Measurements from ENCODE around the gene TRIM2. TPM values are rescaled to one million over a fixed set of nuclear protein-coding genes. Genes with fewer than 3 reads are reported as not detected.
"Not testable (repeated sequence)": the region's sequence is repeated elsewhere in the genome, so short reads cannot be mapped to it uniquely, and the experiment has no call there.

Gene TRIM2
- 1,036 TPM for total RNA-seq

DNA sequence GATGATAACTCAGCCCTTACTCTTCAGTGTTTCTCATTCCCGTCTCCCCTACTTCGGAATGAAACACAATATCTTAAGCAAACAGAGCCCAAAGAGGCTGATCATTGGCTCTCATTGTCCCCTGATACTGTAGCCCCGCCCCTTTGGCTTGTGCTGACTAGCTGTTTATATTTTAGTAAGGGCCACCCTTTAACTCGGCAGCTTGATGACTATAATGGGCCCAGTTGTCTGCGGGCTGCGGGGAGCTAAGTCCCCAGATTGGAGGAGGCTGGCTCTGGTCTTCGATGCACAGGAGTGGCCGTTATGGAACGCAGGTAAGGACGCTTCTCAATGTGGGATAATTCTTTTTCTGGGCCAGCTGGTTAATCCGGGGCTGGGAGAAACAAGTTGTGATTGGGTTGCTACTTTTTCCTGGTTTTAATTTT, at the start of gene TRIM2:
TSS of gene TRIM2 (plus strand) at position 197 of the 425 bp plus-strand sequence. CDS start at position 285, 88 bp downstream.
- FAIRE-seq: peak; percentile 72
- peak in 1 of 2 donors; percentile 35 for DNase-seq (ENCODE audit: low spot score in 2 of 2)

DNA sequence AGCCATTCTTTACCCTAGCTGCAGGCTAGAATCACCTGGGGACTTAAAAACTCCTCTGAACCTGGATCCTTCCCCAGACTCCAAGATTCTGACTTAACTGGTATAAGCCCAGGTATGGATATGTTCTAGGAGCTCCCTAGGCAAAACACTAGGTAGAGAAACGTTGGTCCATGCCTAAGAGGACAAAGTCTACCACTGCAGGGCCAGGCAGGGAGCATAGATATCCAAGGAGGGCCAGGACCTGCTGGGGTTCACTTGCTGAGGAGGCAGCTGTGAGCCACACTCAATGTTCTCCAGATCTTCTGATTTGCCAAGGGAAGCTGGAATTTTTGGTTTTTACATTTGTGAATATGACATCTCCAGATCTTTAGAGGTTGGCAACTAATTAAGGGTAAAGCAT, 48.6 kb upstream of the TRIM2 start:
- FAIRE-seq: no peak

DNA sequence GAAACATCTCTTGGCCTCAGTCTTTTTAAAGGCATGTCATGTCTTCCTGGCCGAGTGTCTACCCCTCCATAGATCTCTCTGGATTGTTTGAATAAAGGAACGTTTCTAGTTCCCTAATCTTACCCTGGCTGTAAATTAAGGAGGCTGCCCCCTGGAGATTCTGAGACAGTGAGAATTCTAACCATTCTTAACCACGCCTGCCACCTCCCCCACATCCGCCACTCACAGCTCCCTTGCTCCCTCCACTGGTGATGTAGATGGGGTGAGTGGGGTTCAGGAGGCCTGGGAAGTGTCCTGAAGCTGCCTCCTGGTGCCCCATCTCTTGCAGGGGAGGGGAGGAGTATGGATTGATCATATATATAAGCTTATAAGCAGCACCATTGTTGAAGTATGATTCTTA, 48.0 kb upstream of the TRIM2 start:
- no peak for DNase-seq (ENCODE audit: low spot score in 2 of 2)
- FAIRE-seq: no peak

More for the DNA sequence above, 48.6 kb upstream of the TRIM2 start:
- no peak for DNase-seq (ENCODE audit: low spot score in 2 of 2)

DNA sequence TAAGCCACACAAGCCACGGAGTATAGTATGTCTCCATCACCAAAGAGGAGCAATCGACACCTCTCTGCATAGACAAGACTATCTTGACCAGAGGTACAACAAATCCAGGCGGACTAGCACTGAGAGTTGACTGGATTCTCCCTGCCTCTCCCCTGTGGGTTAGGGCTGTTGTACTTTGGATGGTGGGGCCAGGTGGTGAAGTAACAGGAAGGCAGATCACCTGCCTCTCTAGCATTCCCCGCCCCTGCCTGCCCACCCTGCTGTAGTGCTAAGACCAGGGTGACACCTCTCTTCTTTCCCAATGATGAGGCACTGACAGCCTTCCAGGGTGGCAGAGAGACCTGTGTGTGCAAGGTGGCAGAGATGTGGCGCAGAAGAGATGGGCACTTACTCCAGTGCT, 47.5 kb upstream of the TRIM2 start:
- FAIRE-seq (no peak), DNase-seq (ENCODE audit: low spot score in 2 of 2) (no peak)

DNA sequence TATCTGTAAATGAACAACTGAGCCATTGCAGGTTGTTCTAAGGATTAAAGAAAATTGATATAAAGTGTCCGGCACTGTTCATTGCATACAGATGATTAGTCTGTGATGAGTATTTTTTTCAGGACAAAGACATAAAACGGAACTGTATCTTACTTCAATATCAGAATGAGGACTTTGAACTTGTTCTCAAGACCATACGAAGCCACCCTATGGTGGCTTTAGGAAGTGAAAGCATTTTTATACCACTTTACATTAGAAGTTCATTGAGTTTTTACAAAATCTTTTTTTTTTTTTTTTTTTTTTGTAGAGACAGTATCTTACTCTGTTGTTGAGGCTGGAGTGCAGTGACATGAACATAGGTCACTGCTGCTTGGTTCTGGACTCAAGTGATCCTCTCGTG, 45.2 kb upstream of the TRIM2 start:
- DNase-seq (ENCODE audit: low spot score in 2 of 2) (no peak), FAIRE-seq (no peak)

DNA sequence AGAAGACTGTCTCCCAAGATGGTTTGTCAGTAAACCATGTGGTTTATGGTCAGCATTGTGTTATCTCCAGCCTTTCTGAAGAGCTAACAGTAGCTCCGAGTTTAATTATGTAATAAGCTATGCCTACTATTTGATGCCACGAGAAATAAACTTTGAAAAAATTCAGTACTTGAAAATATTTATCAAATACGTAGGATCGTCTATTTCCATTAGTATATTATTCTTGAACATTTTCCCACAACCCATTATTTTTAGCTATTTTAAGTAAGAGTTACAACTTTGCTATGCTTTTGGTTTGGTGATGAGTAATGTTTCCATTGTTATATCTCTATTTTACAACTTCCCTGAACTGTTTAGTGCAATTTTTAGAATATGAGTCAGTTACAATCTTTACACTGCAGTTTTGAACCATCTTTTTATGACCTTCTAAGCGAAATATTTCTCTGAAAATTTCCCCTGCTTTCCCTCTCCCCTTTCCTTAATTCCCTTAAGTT, 44.5 kb upstream of the TRIM2 start:
- DNase-seq (ENCODE audit: low spot score in 2 of 2) (no peak), FAIRE-seq (no peak)

DNA sequence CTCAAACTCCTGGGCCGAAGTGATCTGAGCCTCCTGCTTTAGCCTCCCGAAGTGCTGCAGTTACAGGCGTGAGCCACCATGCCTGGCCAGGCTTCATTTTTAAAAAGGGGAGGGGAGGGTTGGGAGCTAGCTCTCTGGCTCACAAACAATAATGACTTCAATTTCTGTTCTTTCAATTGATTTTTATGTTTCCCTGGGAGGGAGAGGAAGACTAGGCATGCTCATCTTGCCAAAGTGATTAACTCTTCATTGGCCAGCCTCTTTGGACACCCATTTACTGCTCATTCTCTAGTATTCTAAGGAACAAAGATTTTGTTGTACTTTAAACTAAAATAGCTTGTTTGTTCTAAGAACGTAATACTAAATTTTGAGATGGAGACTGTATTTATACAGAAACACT, 43.4 kb upstream of the TRIM2 start:
- DNase-seq (ENCODE audit: low spot score in 2 of 2) (no peak), FAIRE-seq (no peak)

DNA sequence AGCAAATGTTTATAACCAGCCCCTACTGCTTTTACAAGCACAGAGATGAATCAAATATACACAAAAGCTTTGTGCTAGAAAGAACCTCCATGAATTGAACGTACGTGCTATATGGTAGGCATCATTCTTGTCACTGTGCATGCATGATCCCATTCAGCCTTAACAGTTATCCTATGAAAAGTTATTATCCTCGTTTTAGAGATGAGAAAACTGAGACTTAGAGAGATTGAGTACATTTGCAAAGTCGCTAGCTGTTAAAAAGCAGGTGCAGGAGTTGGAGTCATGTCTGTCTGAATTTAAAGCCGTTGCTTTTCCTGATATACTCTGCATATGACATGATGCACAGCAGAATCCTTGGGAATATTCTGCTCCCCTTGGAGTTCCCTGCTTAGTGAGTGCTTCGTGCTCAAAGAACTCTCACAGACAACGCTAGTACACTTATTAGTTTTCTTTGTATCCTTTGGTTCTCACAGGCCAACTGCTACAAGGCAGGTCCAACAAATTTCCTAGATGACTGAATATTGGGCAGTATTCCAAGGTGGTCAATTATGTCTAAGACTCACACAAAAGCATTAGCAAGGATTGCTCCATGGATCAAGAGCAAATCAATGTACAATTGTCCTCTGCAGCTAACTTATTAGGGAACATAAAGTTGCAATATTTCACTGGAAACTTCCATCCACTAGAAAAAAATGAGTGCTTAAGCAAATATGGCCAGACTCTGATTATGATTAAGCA, 42.8 kb upstream of the TRIM2 start:
- FAIRE-seq: no peak
- DNase-seq (ENCODE audit: low spot score in 2 of 2): no peak

DNA sequence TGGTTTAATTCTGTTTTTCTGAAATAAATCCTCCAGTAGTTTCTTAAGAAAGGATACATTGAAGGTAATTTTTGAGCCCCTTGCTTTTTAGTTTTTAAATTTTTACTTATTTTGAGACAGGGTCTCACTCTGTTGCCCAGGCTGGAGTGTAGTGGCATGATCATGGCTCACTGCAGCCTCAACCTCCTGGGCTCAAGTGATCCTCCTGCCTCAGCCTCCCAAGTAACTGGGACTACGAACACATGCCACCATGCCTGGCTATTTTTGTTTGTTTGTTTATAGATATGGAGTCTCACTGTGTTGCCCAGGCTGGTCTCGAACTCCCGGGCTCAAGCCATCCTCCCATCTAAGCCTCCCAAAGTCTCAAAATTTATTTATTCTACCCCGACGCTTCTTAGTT, 39.0 kb upstream of the TRIM2 start:
- not testable (repeated sequence) for DNase-seq (ENCODE audit: low spot score in 2 of 2); FAIRE-seq

DNA sequence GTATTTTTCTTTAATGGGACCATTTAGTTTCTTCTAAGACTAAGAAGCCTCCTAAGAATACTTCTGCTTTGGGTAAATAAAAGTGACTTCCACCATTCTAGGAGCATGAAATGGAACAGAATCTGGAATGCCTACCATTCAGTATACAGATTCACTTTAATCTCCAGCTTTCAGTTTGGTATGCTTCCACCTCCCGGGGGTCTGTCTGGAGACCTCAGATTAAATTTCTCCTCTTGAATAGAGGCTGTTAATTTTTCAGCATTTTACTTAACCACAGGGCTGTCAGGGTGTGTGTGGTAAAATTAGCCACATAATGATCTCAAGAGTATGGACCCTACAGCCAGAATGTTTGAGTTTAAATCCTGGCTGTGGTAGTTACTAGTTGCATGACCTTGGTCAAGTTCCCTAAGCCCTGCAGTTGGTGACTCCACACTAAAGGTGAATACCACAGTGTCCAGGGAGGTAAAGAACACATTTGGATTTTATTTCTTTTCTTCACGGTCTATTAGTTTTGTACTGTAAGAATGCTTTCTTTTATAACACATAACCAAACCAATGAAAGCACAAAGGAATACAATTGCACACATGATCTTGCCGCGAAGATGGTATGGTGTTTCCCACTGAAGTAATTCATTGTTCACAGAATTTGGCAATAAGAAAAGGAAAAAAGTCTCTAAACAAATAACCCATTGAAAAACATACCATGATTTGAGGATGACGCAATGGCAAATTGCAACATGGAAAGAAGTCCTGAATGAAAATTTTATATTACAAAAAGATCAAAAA, 37.3 kb upstream of the TRIM2 start:
- no peak for DNase-seq (ENCODE audit: low spot score in 2 of 2)
- peak; percentile 94 for FAIRE-seq

DNA sequence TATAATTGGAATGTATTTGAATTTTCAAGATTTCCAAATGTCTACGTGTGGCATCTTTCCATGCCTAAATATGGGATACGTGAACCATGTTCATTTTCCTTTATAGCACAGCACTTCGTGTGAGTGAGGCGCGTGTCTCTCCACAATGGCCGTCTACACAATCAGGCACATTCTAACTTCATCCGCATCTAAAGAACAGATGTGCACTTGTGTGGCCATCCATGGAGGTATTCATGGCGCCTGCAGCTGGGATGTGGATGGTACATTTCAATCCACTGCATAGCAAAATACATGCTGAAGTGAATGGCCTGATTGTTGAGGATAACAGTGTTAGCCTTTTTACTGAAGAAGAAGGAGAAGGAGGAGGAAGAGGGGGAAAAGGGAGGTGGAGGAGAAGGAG, 34.5 kb upstream of the TRIM2 start:
- FAIRE-seq: peak; percentile 78
- no peak for DNase-seq (ENCODE audit: low spot score in 2 of 2)

DNA sequence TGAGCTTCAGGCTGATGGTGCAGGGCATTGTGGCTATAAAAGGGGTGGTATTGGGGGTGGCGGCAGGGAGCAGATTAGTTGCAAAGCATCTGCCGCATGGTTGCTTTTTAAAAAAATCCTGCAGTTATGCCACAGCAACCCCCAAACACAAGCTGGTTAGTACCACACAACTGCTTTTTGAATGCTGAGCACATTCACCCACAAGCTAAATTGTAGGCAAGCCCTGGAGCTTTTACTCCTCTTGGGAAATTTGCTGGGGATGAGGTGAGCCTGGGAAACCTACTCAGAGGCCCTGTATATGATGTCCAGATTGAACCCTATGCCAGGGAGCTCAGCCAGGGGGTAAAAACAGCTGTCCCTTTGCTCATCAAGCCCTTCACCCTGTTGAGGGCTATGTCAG, 33.8 kb upstream of the TRIM2 start:
- FAIRE-seq (no peak), DNase-seq (ENCODE audit: low spot score in 2 of 2) (no peak)

DNA sequence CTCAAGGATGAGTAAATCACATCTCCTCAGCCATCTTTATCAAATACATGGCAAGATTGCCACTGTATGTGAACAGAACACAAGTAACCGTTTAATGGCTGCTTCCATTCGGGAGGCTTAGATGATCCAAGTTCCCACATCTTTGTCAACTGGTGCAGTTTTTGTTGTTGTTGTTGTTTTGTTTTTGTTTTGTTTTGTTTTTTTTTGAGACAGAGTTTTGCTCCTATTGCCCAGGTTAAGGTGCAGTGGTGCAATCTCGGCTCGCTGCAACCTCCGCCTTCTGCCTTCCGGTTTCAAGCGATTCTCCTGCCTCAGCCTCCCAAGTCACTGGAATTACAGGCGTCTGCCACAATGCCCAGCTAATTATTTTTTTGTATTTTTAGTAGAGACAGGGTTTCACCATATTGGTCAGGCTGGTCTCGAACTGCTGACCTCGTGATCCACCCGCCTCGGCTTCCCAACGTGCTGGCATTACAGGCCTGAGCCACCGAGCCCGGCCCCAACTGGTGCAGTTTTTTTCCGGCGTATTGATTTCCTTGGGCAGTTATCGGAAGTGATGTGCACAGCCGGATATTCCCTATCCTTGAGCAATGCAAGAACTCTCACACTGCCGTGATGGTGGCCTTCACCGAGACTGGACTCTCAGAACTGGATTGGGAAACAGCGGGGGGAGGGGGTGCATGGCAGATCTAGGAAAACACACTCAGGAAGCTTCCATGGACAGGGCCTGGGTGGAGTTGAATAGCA, 29.2 kb upstream of the TRIM2 start:
- DNase-seq (ENCODE audit: low spot score in 2 of 2): no peak
- no peak for FAIRE-seq

DNA sequence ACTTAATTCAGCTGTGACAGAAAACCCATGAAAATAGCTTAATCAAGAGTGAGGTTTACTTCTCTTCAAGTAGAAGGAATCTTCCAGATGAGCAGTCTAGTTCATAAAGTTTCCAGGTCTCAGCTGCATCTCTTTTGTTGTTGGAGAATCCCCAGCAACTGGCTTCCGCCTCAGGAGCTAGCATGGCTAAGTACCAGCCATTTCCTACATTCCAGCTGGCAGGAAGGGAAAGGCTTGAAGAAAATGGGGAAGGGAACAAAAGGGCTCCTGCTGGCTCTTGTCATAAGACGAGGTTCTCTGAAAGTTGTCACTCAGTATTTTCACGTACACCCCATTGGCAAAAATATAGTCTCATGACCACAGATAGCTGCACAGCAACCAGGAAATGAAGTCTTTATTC, 27.3 kb upstream of the TRIM2 start:
- FAIRE-seq: no peak

DNA sequence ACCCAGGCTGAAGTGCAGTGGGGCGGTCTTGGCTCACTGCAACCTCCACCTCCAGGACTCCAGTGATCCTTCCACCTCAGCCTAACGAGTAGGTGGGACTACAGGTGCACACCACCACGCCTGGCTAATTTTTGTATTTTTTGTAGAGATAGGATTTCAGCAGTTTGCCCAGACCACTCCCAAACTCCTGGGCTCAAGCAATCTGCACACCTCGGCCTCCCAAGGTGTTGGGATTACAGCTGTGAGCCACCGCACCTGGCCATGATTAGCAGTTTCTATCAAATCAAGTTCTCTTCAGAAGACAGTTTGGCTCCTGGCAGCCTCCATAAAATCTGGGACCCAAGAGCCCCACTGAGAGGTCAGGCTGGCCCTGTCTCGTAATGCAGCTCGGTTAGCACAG, 26.4 kb upstream of the TRIM2 start:
- no peak for DNase-seq (ENCODE audit: low spot score in 2 of 2)
- no peak for FAIRE-seq

More for the DNA sequence above, 27.3 kb upstream of the TRIM2 start:
- no peak for DNase-seq (ENCODE audit: low spot score in 2 of 2)

DNA sequence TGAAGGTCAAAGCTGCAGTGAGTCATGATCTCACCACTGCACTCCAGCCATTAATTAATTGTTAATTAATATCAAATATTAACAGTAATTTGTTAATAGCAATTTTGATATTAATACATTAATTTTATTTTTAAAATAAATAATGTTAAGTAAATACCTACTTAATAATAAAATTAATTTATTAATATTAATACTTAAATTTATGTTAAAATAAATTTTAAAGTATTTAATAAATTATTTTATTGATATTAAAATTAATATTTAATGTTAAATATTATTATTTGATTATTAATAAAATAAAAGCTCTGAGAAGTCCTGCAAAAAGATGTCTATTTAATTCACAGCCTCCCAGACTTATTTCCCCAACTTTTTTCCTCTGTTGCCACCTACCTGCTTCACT, 25.1 kb upstream of the TRIM2 start:
- FAIRE-seq (peak; percentile 99), DNase-seq (ENCODE audit: low spot score in 2 of 2) (no peak)

DNA sequence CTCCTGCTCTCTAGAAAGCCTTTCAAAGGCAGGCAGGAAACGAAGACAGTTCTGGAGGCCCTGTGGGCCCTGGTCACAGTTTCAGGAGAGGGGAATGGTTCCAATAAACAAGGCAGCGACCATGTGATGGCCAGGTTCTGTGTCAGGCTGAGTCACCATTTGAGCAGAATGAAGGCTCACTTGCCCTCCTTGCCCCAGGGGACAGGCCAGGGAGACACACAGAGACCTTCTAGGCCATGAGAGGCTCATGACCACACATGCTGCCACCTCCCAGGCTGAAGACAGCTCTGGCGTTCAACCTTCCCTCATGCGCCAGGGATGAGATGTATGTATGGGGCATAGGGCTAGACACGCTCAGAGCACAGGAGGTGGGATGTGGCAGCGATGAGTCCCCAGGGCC, 22.9 kb upstream of the TRIM2 start:
- no peak for FAIRE-seq
- no peak for DNase-seq (ENCODE audit: low spot score in 2 of 2)

DNA sequence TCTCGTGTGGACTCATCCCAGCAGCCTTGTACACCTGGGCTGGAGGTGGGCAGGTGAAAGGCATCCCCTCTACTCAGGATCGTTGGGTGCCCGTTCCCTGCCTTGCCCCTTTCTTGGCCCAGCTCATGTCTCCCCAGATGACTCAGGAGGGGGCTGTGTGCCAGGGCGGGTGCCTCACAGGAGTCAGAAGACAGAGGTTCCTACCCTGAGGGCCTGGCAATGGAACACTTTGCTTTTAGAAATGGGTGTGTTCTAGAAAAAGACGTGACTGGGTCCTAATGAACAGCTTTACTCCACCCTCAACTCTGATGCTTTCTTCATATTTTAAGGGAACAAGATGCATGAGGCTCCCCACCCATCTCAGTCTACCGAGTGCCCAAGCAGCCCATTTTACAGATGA, 22.5 kb upstream of the TRIM2 start:
- FAIRE-seq (no peak), DNase-seq (ENCODE audit: low spot score in 2 of 2) (no peak)

DNA sequence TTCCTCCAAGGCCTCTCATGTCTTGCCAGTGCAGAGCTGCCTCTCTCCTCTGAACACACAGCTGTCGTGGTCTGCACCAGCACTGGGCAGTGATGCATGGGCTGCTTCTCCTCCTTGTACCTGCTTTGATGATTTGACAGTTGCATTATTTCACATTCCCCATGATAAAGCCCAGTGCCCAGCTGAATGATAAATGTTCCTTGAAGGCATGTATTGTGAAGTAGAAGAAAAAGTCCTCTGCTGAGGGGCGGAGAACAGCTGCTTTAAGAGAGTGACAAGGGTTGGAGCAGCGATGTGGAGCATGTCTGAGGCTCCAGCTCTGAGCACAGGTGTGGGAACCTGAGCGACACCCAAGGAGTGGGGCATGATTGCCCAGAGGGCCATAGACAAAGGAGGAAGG, 21.1 kb upstream of the TRIM2 start:
- no peak for FAIRE-seq
- no peak for DNase-seq (ENCODE audit: low spot score in 2 of 2)

DNA sequence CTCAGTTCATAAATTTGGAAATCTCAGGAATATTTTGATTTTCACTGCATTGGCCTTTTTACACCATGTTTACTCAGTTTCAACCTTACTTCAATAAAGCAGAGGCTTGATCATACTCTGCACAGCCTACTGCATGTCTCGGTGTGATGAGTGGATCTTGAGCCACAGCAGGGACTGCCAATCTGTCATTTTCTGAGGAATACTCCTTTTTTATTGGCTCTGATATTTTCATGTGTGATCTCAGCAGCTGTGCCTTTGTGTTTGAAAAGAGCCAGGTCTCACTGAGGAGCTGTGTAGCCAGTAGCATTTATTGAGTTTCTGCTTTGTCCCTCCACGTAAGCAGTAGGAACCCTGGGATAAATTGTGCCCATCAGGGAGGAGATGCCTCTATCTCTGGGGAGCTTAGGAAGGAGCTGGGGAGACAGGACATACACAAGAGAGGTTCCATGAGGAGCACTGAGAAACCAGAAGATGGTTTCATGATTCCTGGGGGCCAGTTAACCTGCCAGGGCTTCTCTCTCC, 18.9 kb upstream of the TRIM2 start:
- no peak for FAIRE-seq
- DNase-seq (ENCODE audit: low spot score in 2 of 2): no peak
